Measurements from ENCODE around the gene PKNOX2. TPM values are rescaled to one million over a fixed set of nuclear protein-coding genes. Genes with fewer than 3 reads are reported as not detected.

PKNOX2 gene
- total and polyA plus RNA-seq, 2 of the 8 experiments (the other 6 are each of a cell fraction or from before 2014, with no cell fraction given), result 2.0 TPM

- TF ChIP-seq, protein P1, sequence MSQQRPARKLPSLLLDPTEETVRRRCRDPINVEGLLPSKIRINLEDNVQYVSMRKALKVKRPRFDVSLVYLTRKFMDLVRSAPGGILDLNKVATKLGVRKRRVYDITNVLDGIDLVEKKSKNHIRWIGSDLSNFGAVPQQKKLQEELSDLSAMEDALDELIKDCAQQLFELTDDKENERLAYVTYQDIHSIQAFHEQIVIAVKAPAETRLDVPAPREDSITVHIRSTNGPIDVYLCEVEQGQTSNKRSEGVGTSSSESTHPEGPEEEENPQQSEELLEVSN (IDR thresholded peaks at IDR 0.05), result peak; percentile 69
- peak; percentile 91 for TF ChIP-seq YY1 (IDR thresholded peaks at IDR 0.05; ENCODE audit: low read depth, low read length)
- TF ChIP-seq CEBPB (IDR thresholded peaks at IDR 0.05; ENCODE audit: low read depth, low read length), result no peak
- peak; percentile 25 for TF ChIP-seq KDM4A (IDR thresholded peaks at IDR 0.05; ENCODE audit: low read depth, low read length, severe bottlenecking)
- TF ChIP-seq SIN3A (conservative IDR thresholded peaks at IDR 0.05 in 1 of 2, IDR thresholded peaks at IDR 0.05 in 1 of 2; ENCODE audit: low read depth in 1 of 2, low read length in 2 of 2), result peak in 1 of 2 experiments; percentile 46; a peak in 2 of 4 replicates
Observed at GRCh38 chr11:125163431-125164063, 1.0 kb upstream of the PKNOX2 start (continued).

Measured in H1 (cell line).